K562 (cell line): ENCODE data around the gene C18orf63. TPM values are rescaled to one million over a fixed set of nuclear protein-coding genes. Genes with fewer than 3 reads are reported as not detected.

ENCODE experiments used
- ATAC-seq: fragments of 200-7000 bp; cut with Tn5 transposase; 3 replicates; pipeline ENCODE4 v1.9.1; 2020; ENCODE audit warnings: moderate library complexity
- BruUV-seq: library from RNA; stranded (reverse); fragments of 400-500 nt; replicated peaks from 2 replicates; lab custom pipeline; 2021; lab: Mats Ljungman, UMichigan
- CTCF ChIA-PET: fragments of 300-600 bp; formaldehyde crosslinking; extraction: SDS; loops from one replicate; lab custom pipeline; 2021; ENCODE audit warnings: low intra/inter-chr PET ratio; lab: Yijun Ruan, JAX
- POLR2A ChIA-PET: fragments of 300-600, 350-650 bp; sonication (Branson Sonifier 250); formaldehyde crosslinking; extraction: SDS; loops from one replicate; lab custom pipeline; 2021; ENCODE audit warnings: antibody characterized with exemption, inconsistent platforms; lab: Yijun Ruan, JAX
- DNase-seq, 4 experiments: peaks; one replicate each; pipeline versions ENCODE4 v3.0.0 to v3.0.0-alpha.2; 2011 to 2018; ENCODE audit warnings: low spot score in 3 of 4, mixed read lengths in 3 of 4; ENCODE audit errors: extremely low read depth in 1 of 4
- FAIRE-seq: peaks from 2 replicates; lab custom pipeline; 2011; peaks lifted over from hg19 to GRCh38; lab: Jason Lieb, UNC
- H2AFZ ChIP-seq: 2 replicates; pipeline ENCODE4 v1.6.0; 2011; ENCODE audit warnings: low read depth, low read length, control low read depth, inconsistent platforms
- H3K27ac ChIP-seq: fragments of 200-600 bp; 3 replicates; pipeline ENCODE4 v1.8.0; 2011; ENCODE audit warnings: low read depth, mild to moderate bottlenecking, control low read depth, inconsistent platforms, low read length, moderate library complexity, mixed read lengths; ENCODE audit errors: extremely low read depth
- H3K27me3 ChIP-seq, 2 experiments: fragments of 300-600 bp in 1 of 2; 2 replicates in 1 of 2; 3 replicates in 1 of 2; pipeline versions ENCODE4 v1.6.0 to v1.8.0; 2011; ENCODE audit warnings: inconsistent platforms in 2 of 2, low read length in 2 of 2, mild to moderate bottlenecking in 1 of 2, mixed read lengths in 1 of 2, moderate library complexity in 1 of 2; ENCODE audit not compliant: control insufficient read depth in 2 of 2, insufficient read depth in 2 of 2
- H3K36me3 ChIP-seq: fragments of 300-600 bp; 3 replicates; pipeline ENCODE4 v1.8.0; 2011; ENCODE audit warnings: mild to moderate bottlenecking, low read length, inconsistent platforms; ENCODE audit not compliant: control insufficient read depth, insufficient read depth
- H3K4me1 ChIP-seq, 2 experiments: fragments of 200-600 bp in 1 of 2; replicated peaks in 1 of 2; 2 replicates in 1 of 2; 3 replicates in 1 of 2; pipeline versions ENCODE4 v1.5.1 to v1.8.0; 2011; ENCODE audit warnings: inconsistent platforms in 2 of 2, low read length in 2 of 2, mild to moderate bottlenecking in 1 of 2, mixed read lengths in 1 of 2, moderate library complexity in 1 of 2; ENCODE audit not compliant: control insufficient read depth in 2 of 2, insufficient read depth in 2 of 2
- H3K4me2 ChIP-seq: 2 replicates; pipeline ENCODE4 v1.6.1; 2011; ENCODE audit warnings: low read length, control low read depth, inconsistent platforms, mixed read lengths; ENCODE audit not compliant: insufficient read depth
- H3K4me3 ChIP-seq: fragments of 200-600 bp; sonication (generic), shearing (Covaris generic); 2 replicates; pipeline ENCODE4 v1.5.1; 2016; ENCODE audit warnings: control low read depth, inconsistent platforms
- H3K79me2 ChIP-seq: fragments of 200-600 bp; 3 replicates; pipeline ENCODE4 v1.8.0; 2011; ENCODE audit warnings: low read length, inconsistent platforms; ENCODE audit not compliant: control insufficient read depth, insufficient read depth
- H3K9ac ChIP-seq, 2 experiments: 2 replicates each; pipeline versions ENCODE4 v1.6.0 to v1.6.1; 2011; ENCODE audit warnings: low read depth in 2 of 2, low read length in 2 of 2, control low read depth in 1 of 2, inconsistent platforms in 1 of 2, mild to moderate bottlenecking in 1 of 2, mixed read lengths in 1 of 2; ENCODE audit not compliant: insufficient read depth in 1 of 2
- H3K9me1 ChIP-seq: one replicate; pipeline ENCODE4 v1.6.0; 2011; ENCODE audit warnings: inconsistent platforms, mild to moderate bottlenecking, low read length, moderate library complexity; ENCODE audit not compliant: control insufficient read depth, insufficient read depth
- H3K9me3 ChIP-seq: replicated peaks from 2 replicates; pipeline ENCODE4 v1.5.1; 2011; ENCODE audit warnings: low read depth, low read length, inconsistent platforms; ENCODE audit not compliant: control insufficient read depth, insufficient read depth
- H4K20me1 ChIP-seq: replicated peaks from 2 replicates; pipeline ENCODE4 v1.6.1; 2011; ENCODE audit warnings: low read length, inconsistent platforms, mixed read lengths; ENCODE audit not compliant: control insufficient read depth, insufficient read depth
- CREM ChIP-seq: IDR thresholded peaks from 2 replicates; pipeline ENCODE4 v1.6.1; 2014; ENCODE audit warnings: antibody characterized with exemption, low read depth
- CUX1 ChIP-seq: fragments of 200-800 bp; sonication (Bioruptor generic); IDR thresholded peaks from 2 replicates; pipeline ENCODE4 v1.6.1; 2016; ENCODE audit warnings: missing genetic modification characterization, missing compliant biosample characterization
- MEF2D ChIP-seq: conservative IDR thresholded peaks from 2 replicates; pipeline ENCODE4 v1.6.1; 2016; ENCODE audit warnings: low read depth, missing genetic modification characterization, missing compliant biosample characterization
- MTA1 ChIP-seq: fragments of 450-650 bp; IDR thresholded peaks from 2 replicates; pipeline ENCODE4 v1.6.1; 2017; ENCODE audit warnings: borderline replicate concordance
- ZNF174 ChIP-seq: fragments of 250-450 bp; sonication (Bioruptor Pico); IDR thresholded peaks from 2 replicates; pipeline ENCODE4 v1.4.0; 2020; ENCODE audit warnings: mild to moderate bottlenecking
- ZNF197 ChIP-seq: fragments of 200-800 bp; sonication (Bioruptor generic); IDR thresholded peaks from 2 replicates; pipeline ENCODE4 v1.6.1; 2016; ENCODE audit warnings: low read depth, missing genetic modification characterization, missing compliant biosample characterization
- WGBS: fragments of 100-300 bp; shearing (Covaris generic); methylation state at CpG from one replicate; pipeline ENCODE4 v1.1.6; 2016; ENCODE audit warnings: low coverage, mixed read lengths; ENCODE audit not compliant: insufficient coverage; ENCODE audit errors: missing lambda C conversion rate; 5-methylcytosine and 5-hydroxymethylcytosine counted together
- in situ Hi-C: fragments of 300-500 bp; cut with MboI; formaldehyde crosslinking; loops from 4 replicates; pipeline ENCODE4 v1.15.0; 2018; ENCODE audit warnings: inconsistent platforms, mixed read lengths
- intact Hi-C: fragments of 100-400 bp; cut with micrococcal nuclease; formaldehyde crosslinking; loops from 2 replicates; pipeline ENCODE4 v1.14.2; 2022
- polyA plus RNA-seq, 8 experiments: library from polyadenylated mRNA; depleted of rRNA in 4 of 8; stranded (reverse) in 5 of 8; unstranded in 3 of 8; fragments of >200 nt; fragmentation: Nextera tagmentation in 2 of 8; fragmentation: Illumina TruSeq in 1 of 8; extraction: Ambion mirVana in 2 of 8; extraction: Trizol in 1 of 8; gene quantifications; 2 replicates each; pipeline versions ENCODE4 v1.2.1 to v1.2.3, GENCODE V29; 2011 to 2014; ENCODE audit warnings: inconsistent platforms in 1 of 8, missing spikeins in 1 of 8
- total RNA-seq, 7 experiments: library from RNA; depleted of rRNA in 6 of 7; stranded (reverse); fragments of >200 nt in 6 of 7; fragmentation: Illumina TruSeq in 2 of 7; extraction: Trizol in 2 of 7; gene quantifications; 2 replicates each; pipeline versions ENCODE4 v1.2.1 to v1.2.3, GENCODE V29; 2011 to 2021; ENCODE audit warnings: low replicate concordance in 1 of 7

The C18orf63 gene
- total and polyA plus RNA-seq, 9 of the 15 experiments (the other 6 are each of a cell fraction or from before 2014, with no cell fraction given) = not detected

DNA sequence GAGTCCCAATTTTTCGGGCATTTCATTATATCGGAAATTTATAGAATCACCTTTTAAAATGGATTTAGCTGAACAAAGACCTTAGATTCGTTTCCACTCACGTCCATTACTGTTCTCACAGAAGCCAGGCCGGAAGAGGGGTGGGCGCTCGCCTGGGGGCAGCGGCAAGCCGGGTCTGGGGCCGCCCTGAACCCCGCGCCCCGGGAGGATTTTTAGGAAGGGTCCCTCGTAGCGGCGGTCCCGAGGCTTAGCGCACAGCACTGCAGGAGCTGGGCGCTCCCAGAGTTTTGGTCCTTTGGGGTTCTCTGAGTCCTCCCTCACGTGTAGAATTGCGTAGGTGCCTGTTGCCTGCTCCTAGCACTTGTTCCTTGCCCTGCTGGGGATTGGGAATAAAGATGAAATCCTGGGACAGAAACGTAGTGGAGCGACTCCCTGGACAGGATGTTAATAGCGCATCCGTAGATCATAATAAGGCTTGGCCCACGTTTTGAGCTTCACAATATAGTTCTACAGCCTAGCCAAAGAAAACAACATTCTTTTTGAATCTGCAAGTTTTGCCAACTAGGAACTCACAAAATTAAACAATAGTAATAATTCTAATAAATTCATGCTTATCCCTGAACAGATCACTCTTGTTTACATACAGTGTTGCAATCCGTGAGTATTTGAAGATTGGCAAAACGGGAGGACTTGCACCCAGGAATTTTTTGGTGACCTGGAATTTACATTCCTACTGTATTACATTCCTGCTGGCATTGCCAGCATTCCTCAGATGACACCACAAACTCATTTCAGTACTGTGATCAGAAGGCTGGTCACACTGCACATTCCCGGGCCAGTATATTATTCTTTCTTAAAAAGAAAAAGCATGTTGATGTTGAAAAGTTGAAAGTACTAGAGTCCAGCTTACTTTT, 875 bp downstream of the C18orf63 start:
- CTCF ChIA-PET = no interaction called here
- no peak for FAIRE-seq

More for the DNA sequence above, 875 bp downstream of the C18orf63 start:
- no peak overlapping the region for H2AFZ ChIP-seq
- H3K27ac ChIP-seq = no peak overlapping the region
- ATAC-seq (no peak), DNase-seq (no peak)
- no peak overlapping the region for H3K4me3 ChIP-seq
- no peak overlapping the region for H3K9ac ChIP-seq
- H3K9me3 ChIP-seq = no peaks in the 10 kb centered on the region
- no peaks in the 10 kb centered on the region for H3K9me1 ChIP-seq
- no peaks in the 10 kb centered on the region for H4K20me1 ChIP-seq
- in situ Hi-C loops (no loop called here), intact Hi-C loops (no loop called here)
- POLR2A ChIA-PET = no interaction called here
- TF ChIP-seq MEF2D (no peak), MTA1 (no peak), CREM (no peak), ZNF197 (CRISPR knock-in tag) (no peak), CUX1 (CRISPR knock-in tag) (no peak), ZNF174 (no peak)
- no peaks in the 10 kb centered on the region for H3K36me3 ChIP-seq
- BruUV-seq = no TSS peak
- no peaks in the 10 kb centered on the region for H3K4me1 ChIP-seq
- no peak overlapping the region for H3K4me2 ChIP-seq
- H3K27me3 ChIP-seq = no peaks in the 10 kb centered on the region
- no peaks in the 10 kb centered on the region for H3K79me2 ChIP-seq
- WGBS = 45% methylated on average over 25 of the region's 29 CpGs
